Natural killer cell (primary cell): ENCODE data around the gene PLEKHA5. TPM values are rescaled to one million over a fixed set of nuclear protein-coding genes. Genes with fewer than 3 reads are reported as not detected.
A peak's percentile ranks its signal among the peaks of the same experiment; 100 is the strongest.

Experiments used
- ATAC-seq, 3 donors: fragments of 150-1000 bp in 2 of 3; fragments of 200-7000 bp in 1 of 3; cut with Tn5 transposase; 1 replicate in 1 of 3; 2 replicates in 2 of 3; pipeline ENCODE4 v1.10.0; 2021; ENCODE audit warnings: mild to moderate bottlenecking in 2 of 3, moderate library complexity in 2 of 3
- DNase-seq, 2 donors: peaks; one replicate each; pipeline versions ENCODE4 v3.0.0 to v3.0.0-alpha.2; 2013 to 2021; ENCODE audit warnings: mixed read lengths in 1 of 2
- H3K27ac ChIP-seq: one replicate; pipeline ENCODE4 v1.5.1; 2013; ENCODE audit warnings: mild to moderate bottlenecking, low read length
- H3K27me3 ChIP-seq: one replicate; pipeline ENCODE4 v1.6.1; 2013; ENCODE audit warnings: low read length; ENCODE audit not compliant: control insufficient read depth, insufficient read depth
- H3K36me3 ChIP-seq: one replicate; pipeline ENCODE4 v1.6.1; 2013; ENCODE audit warnings: low read length; ENCODE audit not compliant: control insufficient read depth, insufficient read depth
- H3K4me1 ChIP-seq: one replicate; pipeline ENCODE4 v1.6.1; 2013; ENCODE audit warnings: low read length; ENCODE audit not compliant: control insufficient read depth, insufficient read depth
- H3K4me3 ChIP-seq: one replicate; pipeline ENCODE4 v1.5.1; 2013; ENCODE audit warnings: low read length
- H3K9me3 ChIP-seq: one replicate; pipeline ENCODE4 v1.6.1; 2013; ENCODE audit warnings: low read length; ENCODE audit not compliant: control insufficient read depth, insufficient read depth
- H3K27ac Mint-ChIP-seq, 2 donors: one replicate each; pipeline ENCODE4 v1.8.0; 2022; ENCODE audit warnings: mild to moderate bottlenecking in 2 of 2, mixed read lengths in 2 of 2, moderate library complexity in 1 of 2
- H3K27me3 Mint-ChIP-seq, 2 donors: one replicate each; pipeline ENCODE4 v1.8.0; 2022; ENCODE audit warnings: low read depth in 2 of 2, mixed read lengths in 2 of 2
- H3K36me3 Mint-ChIP-seq: one replicate; pipeline ENCODE4 v1.8.0; 2022; ENCODE audit warnings: mixed read lengths
- H3K4me1 Mint-ChIP-seq, 2 donors: one replicate each; pipeline ENCODE4 v1.8.0; 2022; ENCODE audit warnings: mixed read lengths in 2 of 2
- H3K4me3 Mint-ChIP-seq: one replicate; pipeline ENCODE4 v1.8.0; 2022; ENCODE audit warnings: mild to moderate bottlenecking, moderate library complexity, mixed read lengths
- H3K9me3 Mint-ChIP-seq, 2 donors: one replicate each; pipeline ENCODE4 v1.8.0; 2022; ENCODE audit warnings: mixed read lengths in 2 of 2
- CTCF ChIP-seq: fragments of 200-600 bp; IDR thresholded peaks from one replicate; pipeline ENCODE4 v1.8.0; 2022; ENCODE audit warnings: antibody characterized with exemption
- WGBS: methylation state at CpG from one replicate; pipeline ENCODE4 v1.1.7; 2013; ENCODE audit warnings: missing lambda C conversion rate; ENCODE audit not compliant: insufficient coverage; 5-methylcytosine and 5-hydroxymethylcytosine counted together
- intact Hi-C: fragments of 100-400 bp; cut with micrococcal nuclease; formaldehyde crosslinking; loops from one replicate; pipeline ENCODE4 v1.14.2; 2022
- total RNA-seq, 4 donors: library from RNA; stranded (reverse); fragments of 120-200 nt in 1 of 4; gene quantifications; one replicate each; pipeline versions ENCODE4 v1.2.3 to v1.2.4, GENCODE V29; 2013 to 2022

PLEKHA5 gene
- total RNA-seq, 3 donors from 2014 or later (not counting 1 experiment from before 2014, with no cell fraction given): 5.2 to 12.1 (median 7.0) TPM

GRCh38 chr12:19220852-19221466, 91.4 kb downstream of the PLEKHA5 start:
- ATAC-seq (no peak), DNase-seq (no peak)
- Histone ChIP-seq H3K9me3 (no peaks in the 10 kb centered on the region), H3K4me3 (no peak overlapping the region), H3K27me3 (no peaks in the 10 kb centered on the region), H3K36me3 (no peaks in the 10 kb centered on the region), H3K4me1 (no peaks in the 10 kb centered on the region), H3K27ac (no peak overlapping the region)
- H3K4me3 Mint-ChIP-seq: no peak overlapping the region
- no peak for TF ChIP-seq CTCF
- no peaks in the 10 kb centered on the region for H3K4me1 Mint-ChIP-seq
- intact Hi-C loops: no loop called here
- H3K27me3 Mint-ChIP-seq: no peaks in the 10 kb centered on the region
- H3K36me3 Mint-ChIP-seq: no peaks in the 10 kb centered on the region
- no peak overlapping the region for H3K27ac Mint-ChIP-seq
- H3K9me3 Mint-ChIP-seq: no peaks in the 10 kb centered on the region
- WGBS: 50% methylated on average over 1 of the region's 2 CpGs

- no peaks in the 10 kb centered on the region for H3K4me1 ChIP-seq
- H3K4me3 Mint-ChIP-seq: no peak overlapping the region
- H3K9me3 ChIP-seq: no peaks in the 10 kb centered on the region
- intact Hi-C loops: no loop called here
- DNase-seq (no peak), ATAC-seq (no peak)
- no peak overlapping the region for H3K27ac ChIP-seq
- no peaks in the 10 kb centered on the region for H3K36me3 ChIP-seq
- TF ChIP-seq CTCF: no peak
- 92% methylated on average over 3 of the region's 3 CpGs for WGBS
- H3K9me3 Mint-ChIP-seq: no peaks in the 10 kb centered on the region
- H3K4me1 Mint-ChIP-seq: no peaks in the 10 kb centered on the region
- H3K4me3 ChIP-seq: no peak overlapping the region
- H3K27ac Mint-ChIP-seq: no peak overlapping the region
- H3K36me3 Mint-ChIP-seq: no peaks in the 10 kb centered on the region
- no peaks in the 10 kb centered on the region for H3K27me3 ChIP-seq
- H3K27me3 Mint-ChIP-seq: no peaks in the 10 kb centered on the region
Measured at GRCh38 chr12:19222558-19222957, 93.0 kb downstream of the PLEKHA5 start.

GRCh38 chr12:19223018-19223417, 93.5 kb downstream of the PLEKHA5 start:
- no peaks in the 10 kb centered on the region for H3K9me3 Mint-ChIP-seq
- no peak for ATAC-seq
- no peak overlapping the region for H3K27ac Mint-ChIP-seq
- H3K9me3 ChIP-seq: no peaks in the 10 kb centered on the region
- TF ChIP-seq CTCF: no peak
- H3K4me3 ChIP-seq: no peak overlapping the region
- H3K27ac ChIP-seq: no peak overlapping the region
- no peak overlapping the region for H3K4me3 Mint-ChIP-seq
- intact Hi-C loops: no loop called here
- H3K36me3 Mint-ChIP-seq: no peaks in the 10 kb centered on the region
- H3K27me3 ChIP-seq: no peaks in the 10 kb centered on the region
- H3K27me3 Mint-ChIP-seq: no peaks in the 10 kb centered on the region
- H3K4me1 Mint-ChIP-seq: no peaks in the 10 kb centered on the region
- peak in 1 of 2 donors; percentile 8 for DNase-seq
- WGBS: 59% methylated on average over 2 of the region's 3 CpGs
- no peaks in the 10 kb centered on the region for H3K36me3 ChIP-seq
- H3K4me1 ChIP-seq: no peaks in the 10 kb centered on the region

GRCh38 chr12:19223695-19224094, 94.2 kb downstream of the PLEKHA5 start:
- Histone ChIP-seq H3K27ac (no peak overlapping the region), H3K27me3 (no peaks in the 10 kb centered on the region), H3K36me3 (no peaks in the 10 kb centered on the region), H3K4me3 (no peak overlapping the region), H3K4me1 (no peaks in the 10 kb centered on the region), H3K9me3 (no peaks in the 10 kb centered on the region)
- Mint-ChIP-seq H3K27ac (no peak overlapping the region), H3K27me3 (no peaks in the 10 kb centered on the region), H3K4me1 (no peaks in the 10 kb centered on the region), H3K4me3 (no peak overlapping the region), H3K36me3 (no peaks in the 10 kb centered on the region), H3K9me3 (no peaks in the 10 kb centered on the region)
- intact Hi-C loops: no loop called here
- no peak for TF ChIP-seq CTCF
- no CpG with 5 or more reads among the region's 1 CpG for WGBS
- ATAC-seq (no peak), DNase-seq (no peak)
